HepG2 (cell line): ENCODE measurements around the gene NOA1. TPM values are rescaled to one million over a fixed set of nuclear protein-coding genes. Genes with fewer than 3 reads are reported as not detected.

Experiments used
- AKNA ChIP-seq: sonication (generic); formaldehyde crosslinking; IDR thresholded peaks from 2 replicates; pipeline ENCODE4 v1.4.0; 2020; ENCODE audit warnings: missing genetic modification reagents, borderline replicate concordance
- ERF ChIP-seq: IDR thresholded peaks from 2 replicates; pipeline ENCODE4 v1.6.1; 2018; ENCODE audit warnings: missing biosample characterization, missing genetic modification reagents
- HNF1A ChIP-seq, 2 experiments: sonication (generic) in 1 of 2; formaldehyde crosslinking in 1 of 2; IDR thresholded peaks; 2 replicates each; pipeline versions ENCODE4 v1.4.0 to v1.6.1; 2016 to 2020; ENCODE audit warnings: borderline replicate concordance in 1 of 2, low read depth in 1 of 2, mild to moderate bottlenecking in 1 of 2, missing genetic modification reagents in 1 of 2
- IKZF5 ChIP-seq: IDR thresholded peaks from 2 replicates; pipeline ENCODE4 v1.6.1; 2018; ENCODE audit warnings: missing genetic modification reagents, mild to moderate bottlenecking, missing compliant biosample characterization
- PHF5A ChIP-seq: IDR thresholded peaks from one replicate; pipeline ENCODE4 v1.6.1; 2018; ENCODE audit warnings: low read depth, missing genetic modification reagents; ENCODE audit not compliant: unreplicated experiment
- RAD51 ChIP-seq: fragments of 450-650 bp; IDR thresholded peaks from 2 replicates; pipeline ENCODE4 v1.6.1; 2016; ENCODE audit warnings: borderline replicate concordance
- RELA ChIP-seq: sonication (generic); formaldehyde crosslinking; IDR thresholded peaks from 2 replicates; pipeline ENCODE4 v1.4.0; 2020; ENCODE audit warnings: missing genetic modification reagents
- TBX3 ChIP-seq: fragments of 450-650 bp; IDR thresholded peaks from 2 replicates; pipeline ENCODE4 v1.6.1; 2017; ENCODE audit warnings: antibody characterized with exemption, mild to moderate bottlenecking, inconsistent platforms, borderline replicate concordance
- ZBTB4 ChIP-seq: sonication (generic); formaldehyde crosslinking; IDR thresholded peaks from 2 replicates; pipeline ENCODE4 v1.4.0; 2020; ENCODE audit warnings: missing genetic modification reagents, mild to moderate bottlenecking, borderline replicate concordance
- ZFAT ChIP-seq: sonication (generic); formaldehyde crosslinking; conservative IDR thresholded peaks from 2 replicates; pipeline ENCODE4 v1.8.1; 2023; ENCODE audit warnings: missing genetic modification reagents, inconsistent platforms
- ZFP41 ChIP-seq: sonication (generic); formaldehyde crosslinking; IDR thresholded peaks from 2 replicates; pipeline ENCODE4 v1.4.0; 2020; ENCODE audit warnings: mild to moderate bottlenecking, missing genetic modification reagents, borderline replicate concordance
- ZMAT5 ChIP-seq: sonication (generic); formaldehyde crosslinking; IDR thresholded peaks from 2 replicates; pipeline ENCODE4 v1.5.0; 2020; ENCODE audit warnings: mild to moderate bottlenecking, low read depth, missing genetic modification reagents, borderline replicate concordance
- ZNF883 ChIP-seq: sonication (generic); formaldehyde crosslinking; IDR thresholded peaks from 2 replicates; pipeline ENCODE4 v1.5.1; 2020; ENCODE audit warnings: mild to moderate bottlenecking, missing genetic modification reagents; ENCODE audit errors: not compliant biosample characterization
- polyA plus RNA-seq, 8 experiments: library from polyadenylated mRNA; depleted of rRNA in 3 of 8; stranded (reverse) in 7 of 8; unstranded in 1 of 8; fragments of >200 nt; fragmentation: Illumina TruSeq in 4 of 8; extraction: Trizol in 4 of 8; gene quantifications; 2 replicates each; pipeline versions ENCODE4 v1.2.1 to v1.2.3, GENCODE V29; 2011 to 2016; ENCODE audit warnings: low read depth in 4 of 8, missing spikeins in 1 of 8, mixed read lengths in 1 of 8; ENCODE audit not compliant: insufficient read depth in 1 of 8
- total RNA-seq, 5 experiments: library from RNA; depleted of rRNA; stranded (reverse); fragments of >200 nt; fragmentation: Illumina TruSeq; extraction: Trizol; gene quantifications; 2 replicates each; pipeline ENCODE4 v1.2.3, GENCODE V29; 2016; ENCODE audit warnings: low read depth in 1 of 5

Gene NOA1
- total and polyA plus RNA-seq, 2 of the 13 experiments (the other 11 are each of a cell fraction or from before 2014, with no cell fraction given): 17.3 to 19.0 TPM

- 0 out of 2 replicates have a peak, but pooled peaks have one; percentile 21 for TF ChIP-seq IKZF5 (CRISPR knock-in tag)
- TF ChIP-seq ZMAT5: no peak
- TF ChIP-seq PHF5A: no peak
- TF ChIP-seq AKNA: no peak
- no peak for TF ChIP-seq ZBTB4 (CRISPR knock-in tag)
- TF ChIP-seq ZNF883 (CRISPR knock-in tag): peak; percentile 10
- TF ChIP-seq ERF (CRISPR knock-in tag): no peak
- no peak for TF ChIP-seq TBX3
- no peak for TF ChIP-seq HNF1A (IDR thresholded peaks at IDR 0.05; ENCODE audit: low read depth)
- no peak; the same call in 1 of the 2 replicates for TF ChIP-seq HNF1A (CRISPR knock-in tag; IDR thresholded peaks at IDR 0.05; ENCODE audit: borderline replicate concordance)
- no peak for TF ChIP-seq RELA (CRISPR knock-in tag)
- no peak for TF ChIP-seq ZFP41 (CRISPR knock-in tag)
- no peak for TF ChIP-seq RAD51
- TF ChIP-seq ZFAT (CRISPR knock-in tag): no peak
Measured at GRCh38 chr4:56977321-56978012, at the start of gene NOA1 (continued).
